Stomach (tissue), 9 donors: ENCODE data around the gene PJA2. TPM values are rescaled to one million over a fixed set of nuclear protein-coding genes. Genes with fewer than 3 reads are reported as not detected.

Source experiments
- DNase-seq, 2 donors: peaks; one replicate each; pipeline versions ENCODE4 v3.0.0 to v3.0.0-alpha.2; 2013 to 2019
- H3K27ac ChIP-seq, 5 donors: fragments of 200-600 bp in 4 of 5; sonication (generic) in 4 of 5; one replicate each; pipeline ENCODE4 v1.5.1; 2013 to 2019; ENCODE audit warnings: mild to moderate bottlenecking in 1 of 5, moderate library complexity in 1 of 5
- H3K27me3 ChIP-seq, 3 donors: fragments of 200-600 bp; sonication (generic); one replicate each; pipeline ENCODE4 v1.5.1; 2017 to 2019; ENCODE audit warnings: mixed run types in 1 of 3
- H3K36me3 ChIP-seq, 4 donors: fragments of 200-600 bp; sonication (generic); 1 replicate in 3 of 4; 2 replicates in 1 of 4; pipeline ENCODE4 v1.5.1; 2016 to 2019
- H3K4me1 ChIP-seq, 4 donors: fragments of 200-600 bp; sonication (generic); one replicate each; pipeline ENCODE4 v1.5.1; 2016 to 2019
- H3K4me3 ChIP-seq, 4 donors: fragments of 200-600 bp; sonication (generic) in 3 of 4; one replicate each; pipeline ENCODE4 v1.5.1; 2016 to 2019; ENCODE audit warnings: mild to moderate bottlenecking in 1 of 4
- H3K9me3 ChIP-seq, 4 donors: fragments of 200-600 bp; sonication (generic); one replicate each; pipeline ENCODE4 v1.5.1; 2016 to 2019
- EP300 ChIP-seq: sonication (generic); formaldehyde crosslinking; IDR thresholded peaks from one replicate; pipeline ENCODE4 v1.6.1; 2017; ENCODE audit warnings: antibody characterized with exemption
- POLR2A ChIP-seq, 4 donors: fragments of 450-650 bp; IDR thresholded peaks; one replicate each; pipeline ENCODE4 v1.6.1; 2016; ENCODE audit warnings: antibody characterized with exemption in 4 of 4, control low read depth in 2 of 4, mild to moderate bottlenecking in 1 of 4, moderate library complexity in 1 of 4
- POLR2AphosphoS5 ChIP-seq, 3 donors: sonication (generic); formaldehyde crosslinking; IDR thresholded peaks; one replicate each; pipeline ENCODE4 v1.6.1; 2016; ENCODE audit warnings: antibody characterized with exemption in 3 of 3
- WGBS, 5 donors: extraction: QIAGEN DNeasy Blood & Tissue Kit in 3 of 5; methylation state at CpG; one replicate each; pipeline versions ENCODE4 v1.1.5 to v1.1.7; 2013 to 2018; 5-methylcytosine and 5-hydroxymethylcytosine counted together
- intact Hi-C: fragments of 100-400 bp; cut with DNase I; formaldehyde crosslinking; loops from one replicate; pipeline ENCODE4 v1.15.1; 2023; ENCODE audit warnings: low total_unique reads
- polyA plus RNA-seq, 3 donors: library from polyadenylated mRNA; stranded (reverse); fragments of 200-250 nt; gene quantifications; one replicate each; pipeline ENCODE4 v1.2.3, GENCODE V29; 2013
- total RNA-seq, 5 donors: library from RNA; depleted of rRNA; stranded (reverse); fragments of >200 nt; gene quantifications; one replicate each; pipeline versions ENCODE4 v1.1.0 to v1.2.3, GENCODE V29; 2014 to 2016
- TF ChIP-seq, protein P1 (sequence below), 7 experiments: fragments of 450-650 bp in 4 of 7; fragments of 200-600 bp in 3 of 7; sonication (generic) in 3 of 7; IDR thresholded peaks; one replicate each; pipeline ENCODE4 v1.5.1; 2016 to 2019; ENCODE audit warnings: antibody characterized with exemption in 7 of 7, control low read depth in 2 of 7, mild to moderate bottlenecking in 1 of 7
- donor health status: healthy with polysubstance abuse.
- donor health status: Bipolar disorder and iron deficiency.
- donor health status: healthy.

Gene PJA2
- total and polyA plus RNA-seq, 8 donors, result 19.9 to 161 (median 34.6) TPM

DNA sequence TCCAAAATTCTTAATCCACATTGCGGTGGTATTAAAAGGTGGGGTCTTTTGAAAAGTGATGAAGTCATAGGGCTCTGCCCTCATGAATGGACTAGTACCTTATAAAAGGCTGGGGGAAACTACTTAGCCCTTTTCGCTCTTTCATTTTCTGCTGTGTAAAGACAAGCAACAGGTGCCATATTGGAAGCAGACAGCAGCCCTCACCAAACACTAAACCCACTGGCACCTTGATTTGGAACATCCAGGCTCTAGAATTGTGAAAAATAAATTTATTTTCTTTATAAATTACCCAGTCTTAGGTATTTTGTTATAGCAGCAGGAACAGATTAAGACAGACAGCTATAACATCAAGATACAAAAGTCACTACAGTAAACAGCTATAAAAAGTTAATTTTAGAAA lies 12.8 kb downstream of the PJA2 start:
- Histone ChIP-seq H3K9me3 (no peaks in the 10 kb centered on the region), H3K27ac (no peak overlapping the region), H3K27me3 (no peaks in the 10 kb centered on the region), H3K36me3 (no peaks in the 10 kb centered on the region), H3K4me3 (no peak overlapping the region), H3K4me1 (peaks cover 8 to 74% (median 46%) of the 10 kb centered on the region in 4 donors)
- intact Hi-C loops, result no loop called here
- DNase-seq, result no peak
- 51 to 96% (median 93%) methylated on average over 2 of the region's 2 CpGs for WGBS, 5 donors
- no peak for TF ChIP-seq POLR2A (IDR thresholded peaks at IDR 0.05)
- no peak for TF ChIP-seq POLR2AphosphoS5 (IDR thresholded peaks at IDR 0.05)
- no peak for TF ChIP-seq EP300
- TF ChIP-seq, protein P1, sequence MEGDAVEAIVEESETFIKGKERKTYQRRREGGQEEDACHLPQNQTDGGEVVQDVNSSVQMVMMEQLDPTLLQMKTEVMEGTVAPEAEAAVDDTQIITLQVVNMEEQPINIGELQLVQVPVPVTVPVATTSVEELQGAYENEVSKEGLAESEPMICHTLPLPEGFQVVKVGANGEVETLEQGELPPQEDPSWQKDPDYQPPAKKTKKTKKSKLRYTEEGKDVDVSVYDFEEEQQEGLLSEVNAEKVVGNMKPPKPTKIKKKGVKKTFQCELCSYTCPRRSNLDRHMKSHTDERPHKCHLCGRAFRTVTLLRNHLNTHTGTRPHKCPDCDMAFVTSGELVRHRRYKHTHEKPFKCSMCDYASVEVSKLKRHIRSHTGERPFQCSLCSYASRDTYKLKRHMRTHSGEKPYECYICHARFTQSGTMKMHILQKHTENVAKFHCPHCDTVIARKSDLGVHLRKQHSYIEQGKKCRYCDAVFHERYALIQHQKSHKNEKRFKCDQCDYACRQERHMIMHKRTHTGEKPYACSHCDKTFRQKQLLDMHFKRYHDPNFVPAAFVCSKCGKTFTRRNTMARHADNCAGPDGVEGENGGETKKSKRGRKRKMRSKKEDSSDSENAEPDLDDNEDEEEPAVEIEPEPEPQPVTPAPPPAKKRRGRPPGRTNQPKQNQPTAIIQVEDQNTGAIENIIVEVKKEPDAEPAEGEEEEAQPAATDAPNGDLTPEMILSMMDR (IDR thresholded peaks at IDR 0.05), result no peak

DNA sequence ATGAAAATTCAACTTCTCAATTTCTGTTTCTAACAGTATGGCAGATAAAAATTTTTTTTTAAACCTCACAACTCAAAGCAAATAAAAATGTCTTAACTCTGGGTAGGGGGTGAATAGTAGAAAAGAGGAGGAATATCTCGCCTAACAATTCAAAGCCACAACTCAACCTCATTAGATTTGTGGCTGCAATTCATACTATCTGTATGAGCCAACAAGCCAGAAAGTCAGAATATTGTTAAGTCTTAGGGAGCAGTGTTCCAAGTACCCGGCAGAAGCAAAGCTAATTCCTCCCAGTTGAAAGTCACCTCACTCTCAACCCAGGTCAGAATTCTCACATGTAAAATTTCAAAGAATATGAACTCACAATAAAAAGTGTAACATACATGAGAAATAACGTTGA lies 15.0 kb downstream of the PJA2 start:
- peak overlapping the region in 1 of 5 donors; percentile 34 for H3K27ac ChIP-seq
- no peak for DNase-seq
- TF ChIP-seq POLR2AphosphoS5 (IDR thresholded peaks at IDR 0.05), result no peak
- no peak for TF ChIP-seq POLR2A (IDR thresholded peaks at IDR 0.05)
- H3K27me3 ChIP-seq, result no peaks in the 10 kb centered on the region
- intact Hi-C loops, result no loop called here
- WGBS, 5 donors, result 48 to 74% (median 60%) methylated on average over 3 of the region's 3 CpGs
- H3K4me3 ChIP-seq, result no peak overlapping the region
- H3K4me1 ChIP-seq, result peaks cover 0 to 67% (median 37%) of the 10 kb centered on the region in 4 donors
- H3K36me3 ChIP-seq, result no peaks in the 10 kb centered on the region
- no peaks in the 10 kb centered on the region for H3K9me3 ChIP-seq

DNA sequence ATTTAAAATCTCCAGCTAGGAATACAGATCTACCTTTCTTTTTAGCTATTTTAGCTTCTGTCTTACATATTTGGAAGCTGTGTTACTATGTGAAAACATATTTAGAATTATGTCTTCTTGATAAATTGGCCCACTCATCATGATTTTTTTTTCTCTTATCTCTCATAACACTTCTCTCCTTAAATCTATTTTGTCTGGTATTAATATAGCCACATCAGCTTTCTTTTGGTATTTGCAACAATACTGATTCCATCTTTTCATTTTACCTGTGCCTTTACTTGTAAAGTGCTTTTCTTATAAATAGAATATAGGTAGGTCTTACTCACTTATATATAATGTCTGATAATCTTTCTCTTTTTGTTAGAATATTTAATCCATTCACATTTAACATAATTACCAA lies 19.6 kb downstream of the PJA2 start:
- intact Hi-C loops, result no loop called here
- Histone ChIP-seq H3K9me3 (no peaks in the 10 kb centered on the region), H3K4me3 (no peak overlapping the region), H3K27me3 (no peaks in the 10 kb centered on the region), H3K4me1 (peaks cover 13 to 87% (median 44%) of the 10 kb centered on the region in 4 donors), H3K36me3 (no peaks in the 10 kb centered on the region), H3K27ac (no peak overlapping the region)
- DNase-seq, result no peak
- TF ChIP-seq EP300 (no peak), POLR2A (IDR thresholded peaks at IDR 0.05) (no peak), POLR2AphosphoS5 (IDR thresholded peaks at IDR 0.05) (no peak)
- TF ChIP-seq, protein P1 (IDR thresholded peaks at IDR 0.05), result no peak

DNA sequence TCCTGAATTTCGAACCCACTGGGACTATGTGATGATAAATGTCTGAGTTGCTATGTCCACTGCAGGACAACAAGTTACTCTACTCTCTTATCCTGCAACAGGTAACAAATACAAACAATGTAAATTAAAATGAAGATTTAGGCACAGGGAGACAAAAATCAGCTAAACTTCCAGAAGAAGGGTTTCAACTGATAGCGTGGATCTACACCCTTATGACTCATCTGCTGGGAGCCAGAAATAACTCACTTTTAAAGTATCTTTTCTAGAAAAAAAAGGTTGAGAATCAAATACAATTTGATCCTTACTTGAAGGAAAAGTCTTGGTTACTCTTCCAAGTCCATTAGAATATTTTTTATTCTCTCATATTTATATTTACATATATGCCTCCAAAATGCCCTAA lies 21.4 kb downstream of the PJA2 start:
- intact Hi-C loops, result no loop called here
- 71 to 82% (median 77%) methylated on average over 2 of the region's 2 CpGs for WGBS, 5 donors
- H3K27me3 ChIP-seq, result no peaks in the 10 kb centered on the region
- peaks cover 13 to 84% (median 43%) of the 10 kb centered on the region in 4 donors for H3K4me1 ChIP-seq
- no peak overlapping the region for H3K4me3 ChIP-seq
- H3K36me3 ChIP-seq, result peaks cover 0 to 3% (median 0%) of the 10 kb centered on the region in 4 donors
- no peak for DNase-seq
- H3K27ac ChIP-seq, result no peak overlapping the region
- TF ChIP-seq, protein P1 (IDR thresholded peaks at IDR 0.05), result no peak
- TF ChIP-seq POLR2A (IDR thresholded peaks at IDR 0.05), result no peak
- no peak for TF ChIP-seq EP300
- no peak for TF ChIP-seq POLR2AphosphoS5 (IDR thresholded peaks at IDR 0.05)
- H3K9me3 ChIP-seq, result no peaks in the 10 kb centered on the region

DNA sequence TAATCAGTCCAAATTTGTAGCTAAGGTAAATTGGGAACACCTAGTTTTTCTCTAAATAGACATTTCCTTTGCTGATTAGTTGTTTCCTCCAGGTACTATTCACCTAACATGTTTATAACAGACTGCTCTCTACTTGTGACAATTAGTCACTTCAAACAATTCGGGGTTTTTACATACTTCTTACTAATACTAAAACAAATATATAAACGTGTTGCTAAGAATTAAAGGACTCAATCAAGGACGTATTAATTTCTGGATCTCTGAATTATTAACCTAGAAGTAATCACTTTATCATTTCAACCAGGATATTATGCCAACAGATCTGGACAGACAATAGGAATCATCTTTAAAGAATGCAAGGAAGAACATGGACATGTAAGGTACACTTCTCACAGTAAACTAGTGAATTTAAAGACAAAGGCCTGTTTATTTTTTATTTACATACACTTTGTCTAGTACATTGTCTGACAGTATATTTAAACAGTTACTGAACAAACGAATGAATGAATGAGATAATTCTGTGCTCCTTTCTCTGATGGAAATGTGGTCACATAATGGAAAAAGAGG lies 22.3 kb downstream of the PJA2 start:
- TF ChIP-seq POLR2AphosphoS5 (IDR thresholded peaks at IDR 0.05) (no peak), EP300 (no peak), POLR2A (IDR thresholded peaks at IDR 0.05) (no peak)
- TF ChIP-seq, protein P1 (IDR thresholded peaks at IDR 0.05), result no peak
- WGBS, 5 donors, result 20 to 45% (median 43%) methylated on average over 4 of the region's 4 CpGs
- H3K4me3 ChIP-seq, result no peak overlapping the region
- H3K9me3 ChIP-seq, result no peaks in the 10 kb centered on the region
- intact Hi-C loops, result no loop called here
- H3K27me3 ChIP-seq, result no peaks in the 10 kb centered on the region
- no peak overlapping the region for H3K27ac ChIP-seq
- no peak for DNase-seq
- peaks cover 13 to 80% (median 43%) of the 10 kb centered on the region in 4 donors for H3K4me1 ChIP-seq
- peaks cover 0 to 12% (median 5%) of the 10 kb centered on the region in 4 donors for H3K36me3 ChIP-seq
